H1 (cell line): ENCODE results near the gene BABAM2. TPM values are rescaled to one million over a fixed set of nuclear protein-coding genes. Genes with fewer than 3 reads are reported as not detected.

ENCODE experiments used
- CTCF ChIA-PET: fragments of 300-600 bp; sonication (Branson Sonifier 250); formaldehyde crosslinking; loops from one replicate; lab custom pipeline; 2021; ENCODE audit not compliant: partially characterized antibody; lab: Charles Lee
- POLR2A ChIA-PET: fragments of 300-600 bp; sonication (Branson Sonifier 250); formaldehyde crosslinking; loops from one replicate; lab custom pipeline; 2021; ENCODE audit warnings: inconsistent platforms; ENCODE audit not compliant: partially characterized antibody; lab: Charles Lee
- DNase-seq, 2 experiments: peaks; one replicate each; pipeline versions ENCODE4 v3.0.0 to v3.0.0-alpha.2; 2010 to 2022; ENCODE audit warnings: low spot score in 2 of 2, low read depth in 1 of 2, mixed read lengths in 1 of 2
- FAIRE-seq: peaks from 2 replicates; lab custom pipeline; 2011; peaks lifted over from hg19 to GRCh38; lab: Jason Lieb, UNC
- H2AFZ ChIP-seq: 2 replicates; pipeline ENCODE4 v1.8.1; 2012; ENCODE audit warnings: low read length, inconsistent platforms
- H2AK5ac ChIP-seq: 2 replicates; pipeline ENCODE4 v1.6.1; 2013; ENCODE audit warnings: low read depth, low read length
- H2BK120ac ChIP-seq: replicated peaks from 2 replicates; pipeline ENCODE3; 2013; ENCODE audit warnings: low read depth, low read length, inconsistent platforms
- H2BK12ac ChIP-seq: 2 replicates; pipeline ENCODE4 v1.6.1; 2013; ENCODE audit warnings: low read depth, low read length
- H2BK15ac ChIP-seq: 2 replicates; pipeline ENCODE4 v1.6.1; 2013; ENCODE audit warnings: low read length
- H2BK20ac ChIP-seq: 2 replicates; pipeline ENCODE4 v1.6.1; 2013; ENCODE audit warnings: low read length
- H2BK5ac ChIP-seq: 2 replicates; pipeline ENCODE4 v1.6.1; 2013; ENCODE audit warnings: low read depth, low read length
- H3K14ac ChIP-seq: 2 replicates; pipeline ENCODE4 v1.6.1; 2013; ENCODE audit warnings: inconsistent platforms; ENCODE audit not compliant: insufficient read length
- H3K18ac ChIP-seq: 2 replicates; pipeline ENCODE4 v1.6.1; 2013; ENCODE audit warnings: low read length; ENCODE audit errors: extremely low read depth
- H3K23ac ChIP-seq: 2 replicates; pipeline ENCODE4 v1.6.1; 2013; ENCODE audit warnings: inconsistent platforms; ENCODE audit not compliant: insufficient read length
- H3K23me2 ChIP-seq: 2 replicates; pipeline ENCODE4 v1.6.1; 2013; ENCODE audit warnings: low read depth, low read length
- H3K27ac ChIP-seq: 2 replicates; pipeline ENCODE4 v1.6.1; 2011; ENCODE audit warnings: low read depth, low read length, inconsistent platforms
- H3K27me3 ChIP-seq, 4 experiments: replicated peaks in 1 of 4; 1 replicate in 1 of 4; 2 replicates in 3 of 4; pipeline versions ENCODE4 v1.6.1 to v1.8.1; 2011 to 2013; ENCODE audit warnings: low read length in 3 of 4, mild to moderate bottlenecking in 3 of 4, inconsistent platforms in 2 of 4, mixed read lengths in 2 of 4, moderate library complexity in 1 of 4; ENCODE audit not compliant: control insufficient read depth in 3 of 4, insufficient read depth in 3 of 4; ENCODE audit errors: extremely low read depth in 1 of 4
- H3K36me3 ChIP-seq, 4 experiments: 2 replicates each; pipeline versions ENCODE4 v1.6.1 to v1.8.1; 2011 to 2013; ENCODE audit warnings: mild to moderate bottlenecking in 4 of 4, low read length in 3 of 4, moderate library complexity in 2 of 4, control low read depth in 1 of 4, inconsistent platforms in 1 of 4; ENCODE audit not compliant: insufficient read depth in 4 of 4, control insufficient read depth in 2 of 4
- H3K4ac ChIP-seq: replicated peaks from 2 replicates; pipeline ENCODE3; 2013; ENCODE audit warnings: low read length, low read depth, mixed read lengths, inconsistent platforms; ENCODE audit not compliant: insufficient read length
- H3K4me1 ChIP-seq, 4 experiments: replicated peaks in 1 of 4; 1 replicate in 1 of 4; 2 replicates in 3 of 4; pipeline versions ENCODE4 v1.6.1 to v1.8.1; 2011 to 2013; ENCODE audit warnings: low read length in 3 of 4, inconsistent platforms in 2 of 4, mixed read lengths in 1 of 4; ENCODE audit not compliant: insufficient read depth in 4 of 4, control insufficient read depth in 3 of 4
- H3K4me2 ChIP-seq, 2 experiments: 2 replicates each; pipeline versions ENCODE4 v1.6.1 to v1.8.1; 2011 to 2013; ENCODE audit warnings: low read depth in 2 of 2, low read length in 2 of 2, control low read depth in 1 of 2, inconsistent platforms in 1 of 2, mild to moderate bottlenecking in 1 of 2; ENCODE audit not compliant: insufficient read depth in 1 of 2
- H3K4me3 ChIP-seq, 4 experiments: fragments of 200-600, 300-600 bp in 1 of 4; sonication (generic), shearing (Covaris generic), sonication (Bioruptor Twin) in 1 of 4; 2 replicates each; pipeline versions ENCODE4 v1.5.1 to v1.8.1; 2011 to 2016; ENCODE audit warnings: low read length in 4 of 4, low read depth in 3 of 4, control low read depth in 2 of 4, inconsistent platforms in 2 of 4, mild to moderate bottlenecking in 2 of 4, mixed read lengths in 1 of 4, moderate library complexity in 1 of 4; ENCODE audit not compliant: insufficient read depth in 2 of 4; ENCODE audit errors: extremely low read depth in 1 of 4
- H3K56ac ChIP-seq: replicated peaks from 2 replicates; pipeline ENCODE3; 2013; ENCODE audit warnings: low read depth, mild to moderate bottlenecking, mixed read lengths, low read length, inconsistent platforms; ENCODE audit not compliant: insufficient read length
- H3K79me1 ChIP-seq: 2 replicates; pipeline ENCODE4 v1.6.1; 2013; ENCODE audit warnings: low read depth, low read length, control low read depth
- H3K79me2 ChIP-seq, 2 experiments: 2 replicates each; pipeline versions ENCODE4 v1.6.1 to v1.8.1; 2012 to 2013; ENCODE audit warnings: low read length in 2 of 2, mild to moderate bottlenecking in 2 of 2, inconsistent platforms in 1 of 2; ENCODE audit not compliant: insufficient read depth in 2 of 2, control insufficient read depth in 1 of 2
- H3K9ac ChIP-seq, 4 experiments: replicated peaks in 1 of 4; 1 replicate in 1 of 4; 2 replicates in 3 of 4; pipeline versions ENCODE4 v1.6.1 to v1.8.1; 2011 to 2013; ENCODE audit warnings: low read depth in 3 of 4, low read length in 3 of 4, control low read depth in 2 of 4, mild to moderate bottlenecking in 2 of 4, moderate library complexity in 2 of 4, inconsistent platforms in 1 of 4; ENCODE audit errors: extremely low read depth in 1 of 4
- H3K9me3 ChIP-seq, 2 experiments: 2 replicates each; pipeline versions ENCODE4 v1.6.1 to v1.8.1; 2012 to 2013; ENCODE audit warnings: mild to moderate bottlenecking in 2 of 2, moderate library complexity in 2 of 2, control low read depth in 1 of 2, inconsistent platforms in 1 of 2, low read depth in 1 of 2, low read length in 1 of 2, mixed read lengths in 1 of 2; ENCODE audit not compliant: insufficient read depth in 2 of 2
- H4K20me1 ChIP-seq, 2 experiments: replicated peaks in 1 of 2; 2 replicates each; pipeline versions ENCODE3 to v1.8.1; 2011 to 2013; ENCODE audit warnings: inconsistent platforms in 2 of 2, low read length in 2 of 2, mild to moderate bottlenecking in 1 of 2; ENCODE audit not compliant: insufficient read depth in 2 of 2, control insufficient read depth in 1 of 2
- H4K5ac ChIP-seq: 2 replicates; pipeline ENCODE4 v1.6.1; 2013; ENCODE audit warnings: low read length, low read depth, mixed read lengths, inconsistent platforms; ENCODE audit not compliant: insufficient read length
- H4K8ac ChIP-seq: 2 replicates; pipeline ENCODE4 v1.8.0; 2013; ENCODE audit warnings: mild to moderate bottlenecking, moderate library complexity, low read length, inconsistent platforms; ENCODE audit not compliant: insufficient read depth; ENCODE audit errors: extremely low read depth
- H4K91ac ChIP-seq: replicated peaks from 2 replicates; pipeline ENCODE3; 2013; ENCODE audit warnings: low read length, mixed read lengths, inconsistent platforms; ENCODE audit not compliant: insufficient read length
- ASH2L ChIP-seq: fragments of 200-600, 300-600 bp; sonication (generic); IDR thresholded peaks from one replicate; pipeline ENCODE4 v1.7.1; 2017; ENCODE audit warnings: low read length
- CHD2 ChIP-seq: IDR thresholded peaks from 2 replicates; pipeline ENCODE4 v1.6.1; 2012; ENCODE audit warnings: low read length, improper control_type of control experiment
- EZH2 ChIP-seq: fragments of 200-600 bp; sonication (generic); IDR thresholded peaks from 2 replicates; pipeline ENCODE4 v1.7.1; 2012; ENCODE audit warnings: low read depth, mild to moderate bottlenecking, moderate library complexity, low read length, inconsistent platforms; ENCODE audit not compliant: severe bottlenecking
- SIN3A ChIP-seq, 2 experiments: IDR thresholded peaks in 1 of 2; conservative IDR thresholded peaks in 1 of 2; 2 replicates each; pipeline ENCODE4 v1.6.1; 2011 to 2012; ENCODE audit warnings: low read length in 2 of 2, improper control_type of control experiment in 1 of 2, low read depth in 1 of 2, mild to moderate bottlenecking in 1 of 2
- TAF1 ChIP-seq: IDR thresholded peaks from 2 replicates; pipeline ENCODE4 v1.6.1; 2011; ENCODE audit warnings: mild to moderate bottlenecking, low read depth, low read length
- WGBS, 2 experiments: shearing (Covaris generic) in 1 of 2; methylation state at CpG; one replicate each; pipeline versions ENCODE4 v1.1.6 to v1.1.7; 2013 to 2015; ENCODE audit warnings: low lambda C conversion rate in 2 of 2, mixed read lengths in 2 of 2, inconsistent platforms in 1 of 2, low coverage in 1 of 2, missing lambda C conversion rate in 1 of 2; ENCODE audit not compliant: insufficient replicate concordance in 2 of 2, insufficient coverage in 1 of 2, insufficient read length in 1 of 2; ENCODE audit errors: extremely low coverage in 1 of 2, missing lambda C conversion rate in 1 of 2; 5-methylcytosine and 5-hydroxymethylcytosine counted together
- polyA plus RNA-seq, 7 experiments: library from polyadenylated mRNA; depleted of rRNA in 3 of 7; stranded (reverse) in 5 of 7; unstranded in 2 of 7; fragments of >200 nt in 5 of 7; fragments of 200-250 nt in 2 of 7; gene quantifications; 1 replicate in 5 of 7; 2 replicates in 1 of 7; 4 replicates in 1 of 7; pipeline versions ENCODE4 v1.2.1 to v1.2.3, GENCODE V29; 2011 to 2013; ENCODE audit warnings: missing spikeins in 2 of 7, mixed read lengths in 2 of 7
- total RNA-seq: library from RNA; stranded (reverse); fragmentation: NEBNext Ultra II Directional; extraction: Animal tissue kit (Norgen Biotek cat#: 25700); gene quantifications from 2 replicates; pipeline ENCODE4 v1.2.1, GENCODE V29; 2021
- TF ChIP-seq, protein P1 (sequence below): IDR thresholded peaks from 2 replicates; pipeline ENCODE4 v1.6.1; 2011; ENCODE audit warnings: low read depth, mild to moderate bottlenecking, low read length; ENCODE audit not compliant: insufficient read depth

Gene BABAM2
- total and polyA plus RNA-seq, 2 of the 8 experiments (the other 6 are each of a cell fraction or from before 2014, with no cell fraction given), result 15.8 to 20.9 TPM

DNA sequence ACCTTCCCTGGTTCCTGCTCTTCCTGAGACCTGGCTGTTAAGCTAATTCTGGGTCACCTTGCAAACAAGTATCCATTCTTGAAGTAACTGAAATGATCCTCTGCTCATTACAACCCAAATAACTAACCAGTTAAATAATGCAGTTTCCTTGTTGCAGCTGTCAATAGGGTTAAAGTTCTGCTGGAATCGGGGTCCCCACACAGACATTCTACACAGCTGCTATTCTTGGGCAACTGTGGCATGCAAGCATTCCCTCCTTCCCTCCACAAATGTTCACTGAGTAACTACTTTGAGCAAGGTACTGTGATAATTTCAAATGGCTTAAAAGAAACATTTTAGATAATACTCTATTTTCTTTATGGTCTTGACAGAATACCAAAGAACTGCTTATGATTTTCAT, 17.4 kb upstream of the BABAM2 start:
- no peak overlapping the region for H4K8ac ChIP-seq
- no peak for TF ChIP-seq CHD2
- TF ChIP-seq, protein P1, sequence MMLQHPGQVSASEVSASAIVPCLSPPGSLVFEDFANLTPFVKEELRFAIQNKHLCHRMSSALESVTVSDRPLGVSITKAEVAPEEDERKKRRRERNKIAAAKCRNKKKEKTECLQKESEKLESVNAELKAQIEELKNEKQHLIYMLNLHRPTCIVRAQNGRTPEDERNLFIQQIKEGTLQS, result no peak
- no peak for TF ChIP-seq SIN3A (conservative IDR thresholded peaks at IDR 0.05 in 1 of 2, IDR thresholded peaks at IDR 0.05 in 1 of 2; ENCODE audit: low read depth in 1 of 2, low read length in 2 of 2)
- no peak for TF ChIP-seq ASH2L
- TF ChIP-seq EZH2, result no peak
- TF ChIP-seq TAF1, result no peak

More for the DNA sequence above, 17.4 kb upstream of the BABAM2 start:
- no peaks in the 10 kb centered on the region for H3K4me1 ChIP-seq
- H3K27ac ChIP-seq, result no peak overlapping the region
- DNase-seq (no peak), FAIRE-seq (no peak)
- H3K23me2 ChIP-seq, result no peaks in the 10 kb centered on the region
- no peak overlapping the region for H3K18ac ChIP-seq
- H3K36me3 ChIP-seq, result no peaks in the 10 kb centered on the region
- H3K4me2 ChIP-seq, result no peak overlapping the region
- H2BK12ac ChIP-seq, result no peak overlapping the region
- H3K9ac ChIP-seq, result no peak overlapping the region
- H3K79me1 ChIP-seq, result no peaks in the 10 kb centered on the region
- no peak overlapping the region for H2AFZ ChIP-seq
- H3K79me2 ChIP-seq, result no peaks in the 10 kb centered on the region
- no peak overlapping the region for H3K56ac ChIP-seq
- no peaks in the 10 kb centered on the region for H3K9me3 ChIP-seq
- H3K4me3 ChIP-seq, result no peak overlapping the region
- WGBS, 2 experiments, result 86% methylated on average over 1 of the region's 1 CpG; no CpG with 5 or more reads in 1 of the 2 experiments
- H3K4ac ChIP-seq, result no peak overlapping the region
- no peak overlapping the region for H4K91ac ChIP-seq
- no peak overlapping the region for H3K14ac ChIP-seq
- H2BK120ac ChIP-seq, result no peak overlapping the region
- H2BK20ac ChIP-seq, result no peak overlapping the region
- H4K20me1 ChIP-seq, result no peaks in the 10 kb centered on the region
- H3K27me3 ChIP-seq, result no peaks in the 10 kb centered on the region
- no peak overlapping the region for H2BK15ac ChIP-seq
- CTCF ChIA-PET, result no interaction called here
- no peak overlapping the region for H3K23ac ChIP-seq
- no peak overlapping the region for H2AK5ac ChIP-seq
- POLR2A ChIA-PET, result no interaction called here
- H2BK5ac ChIP-seq, result no peak overlapping the region
- H4K5ac ChIP-seq, result no peak overlapping the region
